ENCODE data around the gene TMIGD1.

Gene TMIGD1

GRCh38 chr17:30333503-30334360 lies at the start of gene TMIGD1:
Gene TMIGD1, minus strand, starts transcription at chr17:30334057. Its CDS starts 1,924 bp downstream, at chr17:30332133.
- DNase-seq, result no peak

GRCh38 chr17:30382345-30382744 lies 48.5 kb upstream of the TMIGD1 start:
- DNase-seq, result no peak

- DNase-seq, result no peak
Observed at GRCh38 chr17:30381340-30381659, 47.4 kb upstream of the TMIGD1 start.

GRCh38 chr17:30380643-30381339 lies 46.9 kb upstream of the TMIGD1 start:
- DNase-seq, result peak; percentile 17 to 47 (median 38)

GRCh38 chr17:30379903-30380381 lies 46.1 kb upstream of the TMIGD1 start:
- peak; percentile 64 to 90 (median 72) for DNase-seq

GRCh38 chr17:30379303-30379902 lies 45.5 kb upstream of the TMIGD1 start:
- DNase-seq, result peak in 1 of 3 donors; percentile 35

- peak; percentile 97 to 100 (median 99) for DNase-seq
Observed at GRCh38 chr17:30378825-30379302, 45.0 kb upstream of the TMIGD1 start, which contains the start of gene CPD. Gene CPD, plus strand, starts transcription at chr17:30378927. Its CDS starts 54 bp downstream, at chr17:30378981.

- DNase-seq, result peak in 2 of 3 donors; percentile 18 to 46
Observed at GRCh38 chr17:30378241-30378824, 44.5 kb upstream of the TMIGD1 start.

GRCh38 chr17:30377574-30378240 lies 43.9 kb upstream of the TMIGD1 start:
- DNase-seq, result no peak

GRCh38 chr17:30376621-30377452 lies 43.0 kb upstream of the TMIGD1 start:
- peak; percentile 58 to 63 (median 63) for DNase-seq

GRCh38 chr17:30375661-30376060 lies 41.8 kb upstream of the TMIGD1 start:
- DNase-seq, result peak in 1 of 3 donors; percentile 7

GRCh38 chr17:30372755-30373154 lies 38.9 kb upstream of the TMIGD1 start:
- DNase-seq, result peak; percentile 15 to 62 (median 35)

GRCh38 chr17:30369995-30370394 lies 36.1 kb upstream of the TMIGD1 start:
- no peak for DNase-seq

GRCh38 chr17:30368912-30369720 lies 35.3 kb upstream of the TMIGD1 start:
- DNase-seq, result peak in 1 of 3 donors; percentile 16

GRCh38 chr17:30366536-30366935 lies 32.7 kb upstream of the TMIGD1 start:
- no peak for DNase-seq

GRCh38 chr17:30363715-30364202 lies 29.9 kb upstream of the TMIGD1 start:
- peak; percentile 24 to 55 (median 30) for DNase-seq

GRCh38 chr17:30361766-30362279 lies 28.0 kb upstream of the TMIGD1 start:
- no peak for DNase-seq

GRCh38 chr17:30360086-30360808 lies 26.4 kb upstream of the TMIGD1 start:
- peak in 2 of 3 donors; percentile 49 to 60 for DNase-seq
